ENCODE measurements around the gene C17orf50.

C17orf50 gene

GRCh38 chr17:35780950-35781349 is 20.3 kb downstream of the C17orf50 start:
- DNase-seq, result no peak

GRCh38 chr17:35784895-35785294 is 24.2 kb downstream of the C17orf50 start:
- no peak for DNase-seq

GRCh38 chr17:35786941-35787432 is 26.3 kb downstream of the C17orf50 start:
- no peak for DNase-seq

GRCh38 chr17:35788477-35789368 is 28.0 kb downstream of the C17orf50 start:
- no peak for DNase-seq

- DNase-seq, result no peak
These were observed 30.2 kb downstream of the C17orf50 start for GRCh38 chr17:35790841-35791240.

GRCh38 chr17:35791681-35792350 is 31.1 kb downstream of the C17orf50 start:
- no peak for DNase-seq

- DNase-seq, result peak in 6 of 56 donors; percentile 18 to 47 (median 20)
These were observed 32.6 kb downstream of the C17orf50 start for GRCh38 chr17:35793257-35793656.

- DNase-seq, result peak in 4 of 56 donors; percentile 18 to 32 (median 24)
These were observed 34.6 kb downstream of the C17orf50 start, which contains the start of gene MMP28 for GRCh38 chr17:35795007-35795870. TSS of gene MMP28 (minus strand) at chr17:35795641. CDS start at chr17:35795377, 264 bp downstream.

- no peak for DNase-seq
These were observed 35.2 kb downstream of the C17orf50 start for GRCh38 chr17:35795871-35796265.

- no peak for DNase-seq
These were observed 36.3 kb downstream of the C17orf50 start for GRCh38 chr17:35796942-35797341.

- no peak for DNase-seq
These were observed 36.7 kb downstream of the C17orf50 start for GRCh38 chr17:35797370-35797769.

- no peak for DNase-seq
These were observed 37.2 kb downstream of the C17orf50 start for GRCh38 chr17:35797918-35798317.

GRCh38 chr17:35799942-35800341 is 39.3 kb downstream of the C17orf50 start:
- DNase-seq, result peak in 36 of 56 donors; percentile 19 to 74 (median 44)

- peak in 39 of 56 donors; percentile 7 to 76 (median 52) for DNase-seq
These were observed 41.0 kb downstream of the C17orf50 start for GRCh38 chr17:35801583-35802224.

GRCh38 chr17:35804658-35805192 is 44.0 kb downstream of the C17orf50 start:
- DNase-seq, result peak in 14 of 56 donors; percentile 13 to 64 (median 43)

- no peak for DNase-seq
These were observed 46.9 kb downstream of the C17orf50 start for GRCh38 chr17:35807371-35808144.

- DNase-seq, result no peak
These were observed 47.7 kb downstream of the C17orf50 start for GRCh38 chr17:35808240-35808961.

GRCh38 chr17:35808962-35809854 is 48.5 kb downstream of the C17orf50 start, which contains the start of gene TAF15:
TSS of gene TAF15 (plus strand) at chr17:35809484. CDS start at chr17:35809570, 86 bp downstream.
- DNase-seq, result peak; percentile 58 to 98 (median 94)

Data from amygdala (tissue), 56 donors.